ENCODE results near the gene GPR68. TPM values are rescaled to one million over a fixed set of nuclear protein-coding genes. Genes with fewer than 3 reads are reported as not detected.
"Not testable (repeated sequence)": the region's sequence is repeated elsewhere in the genome, so short reads cannot be mapped to it uniquely, and the experiment has no call there.

The GPR68 gene
- total and polyA plus RNA-seq, 2 of the 4 experiments (the other 2 are of a cell fraction): 0.72 to 0.94 TPM

DNA sequence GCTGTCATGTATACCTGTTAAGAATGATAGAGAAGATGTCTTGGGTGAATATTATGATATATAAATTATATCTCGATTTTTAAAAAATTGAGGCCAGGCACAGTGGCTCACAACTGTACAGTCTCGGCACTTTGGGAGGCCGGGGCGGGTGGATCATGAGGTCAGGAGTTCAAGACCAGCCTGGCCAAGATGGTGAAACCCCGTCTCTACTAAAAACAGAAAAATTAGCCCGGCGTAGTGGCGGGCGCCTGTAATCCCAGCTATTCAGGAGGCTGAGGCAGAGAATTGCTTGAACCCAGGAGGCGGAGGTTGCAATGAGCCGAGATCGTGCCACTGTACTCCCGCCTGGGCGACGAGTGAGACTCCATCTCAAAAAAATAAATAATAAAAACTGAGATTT lies 21.8 kb upstream of the GPR68 start:
- H4K5ac ChIP-seq (ENCODE audit: low read depth, low read length); H2AK9ac ChIP-seq (replicated peaks; ENCODE audit: low read depth, low read length, poor library complexity); H2AK5ac ChIP-seq (ENCODE audit: low read depth, low read length); POLR2A ChIA-PET (ENCODE audit: unreplicated experiment); H3K18ac ChIP-seq (ENCODE audit: low read depth, low read length); BruUV-seq (replicated peaks); H3K36me3 ChIP-seq (ENCODE audit: control insufficient read depth, insufficient read depth, low read length); H3K9me3 ChIP-seq (ENCODE audit: control insufficient read depth, insufficient read depth, low read length); H3K4ac ChIP-seq (ENCODE audit: low read depth, low read length); H4K91ac ChIP-seq (ENCODE audit: insufficient read depth, low read depth, low read length); ATAC-seq (ENCODE audit: low read depth); H3K79me1 ChIP-seq (ENCODE audit: low read depth in 1 of 2, low read length in 2 of 2); H3K23ac ChIP-seq (ENCODE audit: low read depth, low read length); in situ Hi-C loops (cut with MboI; ENCODE audit: low sequenced_read_pairs); CTCF ChIA-PET; H3K27ac ChIP-seq (ENCODE audit: insufficient read depth, low read length); H4K8ac ChIP-seq (ENCODE audit: low read depth in 2 of 2, low read length in 2 of 2); H2AFZ ChIP-seq (replicated peaks; ENCODE audit: low read length, poor library complexity); H3K9ac ChIP-seq (ENCODE audit: low read depth, low read length); intact Hi-C loops (cut with micrococcal nuclease); H3K4me2 ChIP-seq (ENCODE audit: low read depth, low read length); DNase-seq; dilution Hi-C loops (cut with HindIII; ENCODE audit: low sequenced_read_pairs, unreplicated experiment); H3K56ac ChIP-seq (ENCODE audit: extremely low read depth, insufficient read depth, low read length); H2BK120ac ChIP-seq (ENCODE audit: low read depth, low read length); H2BK15ac ChIP-seq (ENCODE audit: low read depth, low read length); H2BK20ac ChIP-seq (ENCODE audit: low read depth, low read length); H3K14ac ChIP-seq (replicated peaks; ENCODE audit: low read depth, low read length); H3K9me1 ChIP-seq (ENCODE audit: insufficient read depth, low read length); H3K4me3 ChIP-seq (ENCODE audit: insufficient read depth, low read depth, low read length); H3K4me1 ChIP-seq (ENCODE audit: control insufficient read depth, insufficient read depth, low read length); H2BK5ac ChIP-seq (ENCODE audit: low read depth, low read length, poor library complexity, severe bottlenecking); H4K20me1 ChIP-seq (ENCODE audit: insufficient read depth, low read length): not testable (repeated sequence)
- H3K27me3 ChIP-seq (ENCODE audit: control insufficient read depth, insufficient read depth, low read length): peaks cover 36% of the 10 kb centered on the region
- no CpG with 5 or more reads among the region's 15 CpGs for WGBS, 2 experiments (ENCODE audit: extremely low coverage in 2 of 2, insufficient read length in 1 of 2)

Measured in IMR-90 (cell line).